DLD1 (cell line): ENCODE measurements around the gene LVRN.

ENCODE experiments used
- in situ Hi-C: cut with HindIII; loops from 2 replicates; pipeline ENCODE4 v1.10.0; 2017; ENCODE audit warnings: low sequenced_read_pairs

The LVRN gene

GRCh38 chr5:115954144-115954543 lies 8.1 kb upstream of the LVRN start:
- in situ Hi-C loops: no loop called here

GRCh38 chr5:115956957-115957356 lies 5.3 kb upstream of the LVRN start:
- in situ Hi-C loops: no loop called here

GRCh38 chr5:115961381-115962238 lies 665 bp upstream of the LVRN start:
- in situ Hi-C loops: no loop called here

GRCh38 chr5:115962565-115963402 lies 509 bp downstream of the LVRN start:
- in situ Hi-C loops: no loop called here

- in situ Hi-C loops: no loop called here
Observed at GRCh38 chr5:115963566-115963965, 1.3 kb downstream of the LVRN start.

- in situ Hi-C loops: no loop called here
Observed at GRCh38 chr5:115968770-115969169, 6.5 kb downstream of the LVRN start.

- in situ Hi-C loops: no loop called here
Observed at GRCh38 chr5:115977096-115977495, 14.8 kb downstream of the LVRN start.

- in situ Hi-C loops: no loop called here
Observed at GRCh38 chr5:115977988-115978387, 15.7 kb downstream of the LVRN start.

GRCh38 chr5:115978779-115979178 lies 16.5 kb downstream of the LVRN start:
- in situ Hi-C loops: no loop called here

- in situ Hi-C loops: no loop called here
Observed at GRCh38 chr5:115979201-115980041, 17.1 kb downstream of the LVRN start.

GRCh38 chr5:115983519-115983918 lies 21.2 kb downstream of the LVRN start:
- in situ Hi-C loops: no loop called here

- in situ Hi-C loops: no loop called here
Observed at GRCh38 chr5:115985802-115986757, 23.8 kb downstream of the LVRN start.

- in situ Hi-C loops: no loop called here
Observed at GRCh38 chr5:115988002-115988401, 25.7 kb downstream of the LVRN start.

- in situ Hi-C loops: no loop called here
Observed at GRCh38 chr5:115992848-115993350, 30.6 kb downstream of the LVRN start.

GRCh38 chr5:115995351-115995750 lies 33.1 kb downstream of the LVRN start:
- in situ Hi-C loops: no loop called here

GRCh38 chr5:116002116-116002906 lies 40.0 kb downstream of the LVRN start:
- in situ Hi-C loops: no loop called here

- in situ Hi-C loops: no loop called here
Observed at GRCh38 chr5:116004248-116004647, 42.0 kb downstream of the LVRN start.

- in situ Hi-C loops: no loop called here
Observed at GRCh38 chr5:116009806-116010205, 47.5 kb downstream of the LVRN start.

- in situ Hi-C loops: no loop called here
Observed at GRCh38 chr5:116011046-116011445, 48.8 kb downstream of the LVRN start.
